HCT116 (cell line): Measurements from ENCODE around the gene TAF8. TPM values are rescaled to one million over a fixed set of nuclear protein-coding genes. Genes with fewer than 3 reads are reported as not detected.

ENCODE experiments used
- ATAC-seq: fragments of 200-7000 bp; cut with Tn5 transposase; 2 replicates; pipeline ENCODE4 v1.9.1; 2020; ENCODE audit warnings: mild to moderate bottlenecking, moderate library complexity
- BruUV-seq: library from RNA; stranded (reverse); fragments of 400-500 nt; replicated peaks from 2 replicates; lab custom pipeline; 2021; lab: Mats Ljungman, UMichigan
- CTCF ChIA-PET: fragments of 300-600 bp; sonication (Branson Sonifier 250); formaldehyde crosslinking; loops from one replicate; lab custom pipeline; 2021; ENCODE audit warnings: antibody characterized with exemption; lab: Charles Lee
- POLR2A ChIA-PET: fragments of 300-600, 350-600 bp; sonication (Branson Sonifier 250); formaldehyde crosslinking; loops from one replicate; lab custom pipeline; 2021; ENCODE audit warnings: antibody characterized with exemption; lab: Charles Lee
- RAD21 ChIA-PET, 2 experiments: fragments of 300-600 bp; sonication (Branson Sonifier 250); formaldehyde crosslinking; loops; one replicate each; lab custom pipeline; 2023; ENCODE audit warnings: low total read pairs in 2 of 2; ENCODE audit not compliant: uncharacterized antibody in 2 of 2, unreplicated experiment in 2 of 2, low non-redundant PET in 1 of 2; lab: Charles Lee
- DNase-seq: peaks from one replicate; pipeline ENCODE4 v3.0.0-alpha.2; 2010; ENCODE audit warnings: low read depth, low spot score
- H2AFZ ChIP-seq: fragments of 200-600 bp; shearing (Covaris generic), sonication (generic); 2 replicates; pipeline ENCODE4 v1.6.1; 2017; ENCODE audit warnings: low read depth, mixed run types, mixed read lengths, antibody characterized with exemption, low read length; ENCODE audit not compliant: poor library complexity, severe bottlenecking
- H3K27ac ChIP-seq: 2 replicates; pipeline ENCODE4 v1.5.1; 2012; ENCODE audit warnings: low read depth, low read length
- H3K27me3 ChIP-seq: fragments of 200-600 bp; sonication (generic); 2 replicates; pipeline ENCODE4 v1.6.1; 2016; ENCODE audit warnings: mixed run types, low read length, mixed read lengths; ENCODE audit not compliant: insufficient read depth
- H3K36me3 ChIP-seq, 2 experiments: fragments of 200-500 bp in 1 of 2; fragments of 200-600 bp in 1 of 2; sonication (Bioruptor generic) in 1 of 2; sonication (generic) in 1 of 2; 2 replicates each; pipeline versions ENCODE4 v1.5.1 to v1.6.1; 2014 to 2016; ENCODE audit warnings: low read length in 2 of 2, inconsistent platforms in 1 of 2, mixed read lengths in 1 of 2, mixed run types in 1 of 2; ENCODE audit not compliant: insufficient read depth in 2 of 2, control insufficient read depth in 1 of 2
- H3K4me1 ChIP-seq, 2 experiments: fragments of 200-600 bp in 1 of 2; sonication (generic) in 1 of 2; 2 replicates each; pipeline versions ENCODE4 v1.5.1 to v1.6.1; 2012 to 2017; ENCODE audit warnings: low read length in 2 of 2, inconsistent platforms in 1 of 2, mild to moderate bottlenecking in 1 of 2, mixed read lengths in 1 of 2, mixed run types in 1 of 2, moderate library complexity in 1 of 2; ENCODE audit not compliant: insufficient read depth in 2 of 2, control insufficient read depth in 1 of 2
- H3K4me2 ChIP-seq: fragments of 200-600 bp; sonication (generic); 2 replicates; pipeline ENCODE4 v1.6.1; 2017; ENCODE audit warnings: mixed run types, low read length, mixed read lengths
- H3K4me3 ChIP-seq, 2 experiments: fragments of 200-600 bp in 1 of 2; sonication (generic) in 1 of 2; replicated peaks in 1 of 2; 2 replicates each; pipeline ENCODE4 v1.5.1; 2011 to 2016; ENCODE audit warnings: low read length in 2 of 2, control low read depth in 1 of 2, low read depth in 1 of 2, mild to moderate bottlenecking in 1 of 2, mixed read lengths in 1 of 2, mixed run types in 1 of 2
- H3K79me2 ChIP-seq: fragments of 200-600 bp; sonication (generic); 2 replicates; pipeline ENCODE4 v1.6.1; 2017; ENCODE audit warnings: mild to moderate bottlenecking, mixed run types, low read length, moderate library complexity, mixed read lengths; ENCODE audit not compliant: insufficient read depth
- H3K9ac ChIP-seq: fragments of 200-600 bp; sonication (generic); 2 replicates; pipeline ENCODE4 v1.6.1; 2016; ENCODE audit warnings: low read length, mixed read lengths
- H3K9me2 ChIP-seq: fragments of 200-600 bp; sonication (generic), shearing (Covaris generic); 2 replicates; pipeline ENCODE4 v1.6.1; 2017; ENCODE audit warnings: mixed run types, mild to moderate bottlenecking, moderate library complexity; ENCODE audit not compliant: insufficient read depth
- H3K9me3 ChIP-seq, 2 experiments: fragments of 200-500 bp in 1 of 2; fragments of 200-600 bp in 1 of 2; sonication (Bioruptor generic) in 1 of 2; sonication (generic) in 1 of 2; 2 replicates each; pipeline ENCODE4 v1.6.1; 2014 to 2017; ENCODE audit warnings: low read length in 2 of 2, mixed read lengths in 2 of 2, inconsistent platforms in 1 of 2, low read depth in 1 of 2, mild to moderate bottlenecking in 1 of 2, mixed run types in 1 of 2, moderate library complexity in 1 of 2; ENCODE audit not compliant: control insufficient read depth in 1 of 2, insufficient read depth in 1 of 2
- H4K20me1 ChIP-seq: fragments of 200-600 bp; sonication (generic), shearing (Covaris generic); 2 replicates; pipeline ENCODE4 v1.6.1; 2017; ENCODE audit warnings: mixed run types, mild to moderate bottlenecking, moderate library complexity; ENCODE audit not compliant: insufficient read depth
- CEBPB ChIP-seq: IDR thresholded peaks from 2 replicates; pipeline ENCODE4 v1.6.1; 2012; ENCODE audit warnings: low read depth
- CTCF ChIP-seq, 3 experiments: fragments of 200-600 bp in 1 of 3; sonication (generic) in 1 of 3; IDR thresholded peaks in 2 of 3; conservative IDR thresholded peaks in 1 of 3; 2 replicates each; pipeline ENCODE4 v1.5.1; 2012 to 2017; ENCODE audit warnings: low read depth in 2 of 3, low read length in 2 of 3, antibody characterized with exemption in 1 of 3, borderline replicate concordance in 1 of 3, control low read depth in 1 of 3, mild to moderate bottlenecking in 1 of 3, mixed read lengths in 1 of 3, mixed run types in 1 of 3, moderate library complexity in 1 of 3; ENCODE audit not compliant: insufficient read depth in 1 of 3
- EGR1 ChIP-seq: IDR thresholded peaks from 2 replicates; pipeline ENCODE4 v1.6.1; 2012; ENCODE audit warnings: low read depth
- ELF1 ChIP-seq: IDR thresholded peaks from 2 replicates; pipeline ENCODE4 v1.6.1; 2012; ENCODE audit warnings: low read depth, borderline replicate concordance
- EZH2 ChIP-seq: fragments of 200-600 bp; sonication (generic); IDR thresholded peaks from 2 replicates; pipeline ENCODE4 v1.6.1; 2017; ENCODE audit warnings: antibody characterized with exemption, mixed run types
- EZH2phosphoT487 ChIP-seq: fragments of 200-600 bp; IDR thresholded peaks from 2 replicates; pipeline ENCODE4 v1.6.1; 2018; ENCODE audit warnings: antibody characterized with exemption, borderline replicate concordance
- POLR2A ChIP-seq: IDR thresholded peaks from 2 replicates; pipeline ENCODE4 v1.7.0; 2011; ENCODE audit warnings: borderline replicate concordance; ENCODE audit not compliant: insufficient read depth, insufficient read length; ENCODE audit errors: extremely low read depth
- RAD21 ChIP-seq: IDR thresholded peaks from 2 replicates; pipeline ENCODE4 v1.6.1; 2012; ENCODE audit warnings: low read depth, mild to moderate bottlenecking
- REST ChIP-seq: IDR thresholded peaks from 2 replicates; pipeline ENCODE4 v1.6.1; 2012; ENCODE audit warnings: low read depth
- SIN3A ChIP-seq: IDR thresholded peaks from 2 replicates; pipeline ENCODE4 v1.6.1; 2012; ENCODE audit warnings: low read depth
- SP1 ChIP-seq: IDR thresholded peaks from 2 replicates; pipeline ENCODE4 v1.6.1; 2012; ENCODE audit warnings: low read depth
- SRF ChIP-seq: IDR thresholded peaks from 2 replicates; pipeline ENCODE4 v1.6.1; 2012; ENCODE audit warnings: low read depth
- TCF7L2 ChIP-seq: IDR thresholded peaks from 2 replicates; pipeline ENCODE4 v1.7.0; 2011; ENCODE audit warnings: borderline replicate concordance, inconsistent platforms; ENCODE audit not compliant: insufficient read depth, insufficient read length; ENCODE audit errors: extremely low read depth
- YY1 ChIP-seq: IDR thresholded peaks from 2 replicates; pipeline ENCODE4 v1.6.1; 2011; ENCODE audit warnings: low read length, low read depth, moderate library complexity, mild to moderate bottlenecking; ENCODE audit not compliant: insufficient replicate concordance; ENCODE audit errors: extremely low read depth
- ZBTB33 ChIP-seq: IDR thresholded peaks from 2 replicates; pipeline ENCODE4 v1.6.1; 2011; ENCODE audit warnings: mild to moderate bottlenecking, low read length, moderate library complexity; ENCODE audit not compliant: insufficient replicate concordance; ENCODE audit errors: extremely low read depth
- ZFX ChIP-seq: fragments of 450-650 bp; IDR thresholded peaks from 2 replicates; pipeline ENCODE4 v1.6.1; 2017
- intact Hi-C: fragments of 100-400 bp; cut with micrococcal nuclease; formaldehyde crosslinking; loops from 2 replicates; pipeline ENCODE4 v1.10.0; 2022
- total RNA-seq: library from RNA; stranded (reverse); gene quantifications from one replicate; pipeline ENCODE4 v1.2.1, GENCODE V29; 2021; ENCODE audit not compliant: unreplicated experiment
- TF ChIP-seq, protein P1 (sequence below): IDR thresholded peaks from 2 replicates; pipeline ENCODE4 v1.6.1; 2012
- TF ChIP-seq, protein P2 (sequence below): IDR thresholded peaks from 2 replicates; pipeline ENCODE4 v1.6.1; 2012

The TAF8 gene
- total RNA-seq, 1 experiment from 2014 or later: 29.5 TPM

DNA sequence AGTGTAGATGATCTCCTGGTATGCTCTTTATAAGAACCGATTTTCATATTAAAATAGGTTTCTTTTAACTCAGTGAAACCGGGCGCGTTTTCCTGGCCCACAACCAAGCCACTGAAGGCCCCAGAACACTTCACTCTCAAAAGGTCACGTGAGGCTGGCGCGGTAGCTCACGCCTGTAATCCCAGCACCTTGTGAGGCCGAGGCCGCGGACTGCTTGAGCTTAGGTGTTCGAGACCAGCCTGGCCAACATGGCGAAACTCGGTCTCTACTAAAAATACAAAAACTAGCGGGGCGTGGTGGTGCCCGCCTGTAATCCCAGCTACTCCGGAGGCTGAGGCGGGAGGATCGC, 402 bp upstream of the TAF8 start:
- no peak for DNase-seq
- Histone ChIP-seq H3K9me3 (no peaks in the 10 kb centered on the region), H3K79me2 (peaks cover 7% of the 10 kb centered on the region), H3K27ac (peak overlapping the region; percentile 78), H3K4me1 (peaks cover 37 to 52% of the 10 kb centered on the region in 2 experiments), H3K4me2 (peak overlapping the region; percentile 97), H2AFZ (peak overlapping the region; percentile 3), H3K36me3 (peaks cover 4 to 10% of the 10 kb centered on the region in 2 experiments; a peak in 1 of 4 replicates), H3K4me3 (peak overlapping the region; percentile 69 to 70; a peak in 2 of 4 replicates), H3K27me3 (no peaks in the 10 kb centered on the region), H3K9me2 (no peaks in the 10 kb centered on the region), H3K9ac (no peak overlapping the region), H4K20me1 (no peaks in the 10 kb centered on the region)
- no TSS peak for BruUV-seq
- RAD21 ChIA-PET: interaction anchor here in 1 of 2 experiments (0.7 kb wide), 1 partner anchor 247 kb away, joined by 4 read pairs; no protein-coding TSS in a partner anchor
- intact Hi-C loops: loop anchor here (5.0 to 10.0 kb wide), 2 partner anchors 128 to 495 kb away; partner anchors contain the start of genes BYSL and MED20
- CTCF ChIA-PET: interaction anchor here (0.7 to 4.3 kb wide), 4 partner anchors 10 to 263 kb away, joined by 3 to 21 read pairs (median 6); partner anchors contain the start of genes BYSL, MED20 and TOMM6
- ATAC-seq: peak; percentile 6
- POLR2A ChIA-PET: interaction anchor here (0.8 to 1.4 kb wide), 3 partner anchors 17 to 263 kb away, joined by 3 to 7 read pairs (median 3); partner anchors contain the start of gene TOMM6
- TF ChIP-seq SIN3A (no peak), RAD21 (no peak), EZH2 (no peak), POLR2A (no peak), ELF1 (no peak), ZFX (no peak), YY1 (no peak), TCF7L2 (no peak), EGR1 (no peak), CTCF (IDR thresholded peaks at IDR 0.05 in 2 of 3, conservative IDR thresholded peaks at IDR 0.05 in 1 of 3; ENCODE audit: borderline replicate concordance in 1 of 3, insufficient read depth in 1 of 3, low read depth in 2 of 3, low read length in 2 of 3) (no peak), ZBTB33 (no peak), EZH2phosphoT487 (no peak), CEBPB (no peak), SP1 (no peak), REST (no peak), SRF (no peak)
- TF ChIP-seq, protein P1, sequence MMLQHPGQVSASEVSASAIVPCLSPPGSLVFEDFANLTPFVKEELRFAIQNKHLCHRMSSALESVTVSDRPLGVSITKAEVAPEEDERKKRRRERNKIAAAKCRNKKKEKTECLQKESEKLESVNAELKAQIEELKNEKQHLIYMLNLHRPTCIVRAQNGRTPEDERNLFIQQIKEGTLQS: no peak
- TF ChIP-seq, protein P2, sequence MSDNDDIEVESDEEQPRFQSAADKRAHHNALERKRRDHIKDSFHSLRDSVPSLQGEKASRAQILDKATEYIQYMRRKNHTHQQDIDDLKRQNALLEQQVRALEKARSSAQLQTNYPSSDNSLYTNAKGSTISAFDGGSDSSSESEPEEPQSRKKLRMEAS: no peak
- TF ChIP-seq, all 23 proteins: peak for 0
